Naive thymus-derived CD4-positive, alpha-beta T cell (primary cell): ENCODE results near the gene C1orf146. TPM values are rescaled to one million over a fixed set of nuclear protein-coding genes. Genes with fewer than 3 reads are reported as not detected.
A peak's percentile ranks its signal among the peaks of the same experiment; 100 is the strongest.

Experiments
- ATAC-seq: fragments of 150-1000 bp; cut with Tn5 transposase; 2 replicates; pipeline ENCODE4 v1.10.0; 2021; ENCODE audit warnings: mild to moderate bottlenecking, moderate library complexity
- CTCF ChIA-PET: fragments of 350-600 bp; sonication (Branson Sonifier 250); formaldehyde crosslinking; loops from one replicate; lab custom pipeline; 2021; ENCODE audit warnings: antibody characterized with exemption; lab: Charles Lee
- POLR2A ChIA-PET: fragments of 350-600 bp; sonication (Branson Sonifier 250); formaldehyde crosslinking; loops from one replicate; lab custom pipeline; 2021; ENCODE audit warnings: antibody characterized with exemption, inconsistent platforms; lab: Charles Lee
- DNase-seq, 9 donors: peaks; one replicate each; pipeline versions ENCODE4 v3.0.0 to v3.0.0-alpha.2; 2020 to 2022; ENCODE audit warnings: mixed read lengths in 1 of 9
- H3K27ac ChIP-seq: one replicate; pipeline ENCODE4 v1.7.0; 2013; ENCODE audit warnings: mild to moderate bottlenecking, low read depth, low read length, moderate library complexity
- H3K27me3 ChIP-seq, 2 donors: one replicate each; pipeline ENCODE4 v1.7.0; 2013; ENCODE audit warnings: low read length in 2 of 2, mild to moderate bottlenecking in 2 of 2, moderate library complexity in 2 of 2; ENCODE audit not compliant: control insufficient read depth in 2 of 2, insufficient read depth in 2 of 2
- H3K36me3 ChIP-seq, 3 experiments: 1 replicate in 2 of 3; 2 replicates in 1 of 3; pipeline ENCODE4 v1.7.0; 2013; ENCODE audit warnings: low read length in 3 of 3, mild to moderate bottlenecking in 3 of 3, moderate library complexity in 1 of 3; ENCODE audit not compliant: insufficient read depth in 3 of 3, control insufficient read depth in 2 of 3
- H3K4me1 ChIP-seq, 2 donors: one replicate each; pipeline ENCODE4 v1.7.0; 2013; ENCODE audit warnings: low read length in 2 of 2, mild to moderate bottlenecking in 2 of 2, moderate library complexity in 1 of 2; ENCODE audit not compliant: control insufficient read depth in 2 of 2, insufficient read depth in 2 of 2
- H3K4me3 ChIP-seq: 2 replicates; pipeline ENCODE4 v1.7.0; 2013; ENCODE audit warnings: mild to moderate bottlenecking, low read length
- H3K9me3 ChIP-seq, 3 experiments: 1 replicate in 2 of 3; 2 replicates in 1 of 3; pipeline ENCODE4 v1.7.0; 2013; ENCODE audit warnings: low read length in 3 of 3; ENCODE audit not compliant: control insufficient read depth in 2 of 3
- H3K27ac Mint-ChIP-seq, 9 donors: one replicate each; pipeline ENCODE4 v1.8.0; 2020 to 2022; ENCODE audit warnings: mixed read lengths in 9 of 9, mild to moderate bottlenecking in 8 of 9, moderate library complexity in 5 of 9, inconsistent platforms in 2 of 9
- H3K27me3 Mint-ChIP-seq, 5 donors: one replicate each; pipeline ENCODE4 v1.8.0; 2021 to 2022; ENCODE audit warnings: mixed read lengths in 5 of 5, mild to moderate bottlenecking in 1 of 5
- H3K36me3 Mint-ChIP-seq, 5 donors: one replicate each; pipeline ENCODE4 v1.8.0; 2020 to 2022; ENCODE audit warnings: mixed read lengths in 5 of 5, mild to moderate bottlenecking in 3 of 5, inconsistent platforms in 1 of 5
- H3K4me1 Mint-ChIP-seq, 7 donors: one replicate each; pipeline ENCODE4 v1.8.0; 2020 to 2022; ENCODE audit warnings: mixed read lengths in 7 of 7, mild to moderate bottlenecking in 3 of 7, inconsistent platforms in 1 of 7
- H3K4me3 Mint-ChIP-seq, 10 donors: one replicate each; pipeline ENCODE4 v1.8.0; 2020 to 2022; ENCODE audit warnings: mild to moderate bottlenecking in 10 of 10, mixed read lengths in 10 of 10, moderate library complexity in 6 of 10, inconsistent platforms in 2 of 10
- H3K9me3 Mint-ChIP-seq, 11 donors: one replicate each; pipeline ENCODE4 v1.8.0; 2020 to 2022; ENCODE audit warnings: mixed read lengths in 11 of 11, mild to moderate bottlenecking in 4 of 11, inconsistent platforms in 1 of 11, moderate library complexity in 1 of 11
- intact Hi-C, 2 donors: fragments of 100-400 bp; cut with micrococcal nuclease; formaldehyde crosslinking; loops; one replicate each; pipeline ENCODE4 v1.15.1; 2023
- polyA plus RNA-seq, 2 donors: library from polyadenylated mRNA; unstranded; fragments of 300-500 nt; fragmentation: Illumina TruSeq; gene quantifications; one replicate each; pipeline ENCODE4 v1.2.3, GENCODE V29; 2021
- total RNA-seq, 6 experiments: library from RNA in 5 of 6; stranded (reverse) in 5 of 6; gene quantifications; 1 replicate in 5 of 6; 2 replicates in 1 of 6; pipeline ENCODE4 v1.2.3 and lab custom pipeline; 2021 to 2026

The C1orf146 gene
- total and polyA plus RNA-seq, 7 experiments from 2014 or later = not detected

DNA sequence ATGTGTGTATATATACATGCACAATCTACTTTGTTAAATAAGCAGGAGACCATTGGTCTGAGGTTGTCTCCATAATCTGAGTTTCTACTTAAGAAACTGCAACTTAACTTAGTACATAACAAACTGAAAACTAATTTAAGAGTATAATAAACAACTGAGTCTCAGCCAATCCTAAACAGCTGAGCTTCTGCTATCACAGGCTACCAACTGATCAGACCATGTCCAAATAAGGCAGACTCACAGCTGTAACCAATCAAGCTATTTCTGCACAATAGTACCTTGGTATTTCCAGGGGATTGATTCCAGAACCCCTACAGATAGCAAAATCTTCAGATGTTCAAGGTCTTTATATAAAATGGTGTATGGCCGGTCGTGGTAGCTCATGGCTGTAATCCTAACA lies 26.0 kb upstream of the C1orf146 start:
- Mint-ChIP-seq H3K4me3 (no peak overlapping the region), H3K9me3 (peaks cover 0 to 4% (median 0%) of the 10 kb centered on the region in 11 donors), H3K27ac (no peak overlapping the region), H3K4me1 (no peaks in the 10 kb centered on the region), H3K27me3 (peaks cover 0 to 6% (median 0%) of the 10 kb centered on the region in 5 donors), H3K36me3 (no peaks in the 10 kb centered on the region)
- intact Hi-C loops = loop anchor here in 1 of 2 donors (10.0 kb wide), 1 partner anchor 63 kb away; no protein-coding TSS in a partner anchor
- Histone ChIP-seq H3K9me3 (no peaks in the 10 kb centered on the region), H3K27me3 (no peaks in the 10 kb centered on the region), H3K27ac (no peak overlapping the region), H3K4me3 (no peak overlapping the region), H3K4me1 (no peaks in the 10 kb centered on the region), H3K36me3 (no peaks in the 10 kb centered on the region)
- POLR2A ChIA-PET = interaction anchor here (1.1 kb wide), 1 partner anchor 111 kb away, joined by 3 read pairs; no protein-coding TSS in a partner anchor
- DNase-seq = no peak
- ATAC-seq = no peak
- CTCF ChIA-PET = no interaction called here

GRCh38 chr1:92192246-92192645 lies 25.5 kb upstream of the C1orf146 start:
- POLR2A ChIA-PET = interaction anchor here (1.1 kb wide), 1 partner anchor 111 kb away, joined by 3 read pairs; no protein-coding TSS in a partner anchor
- CTCF ChIA-PET = no interaction called here
- no peak for ATAC-seq

DNA sequence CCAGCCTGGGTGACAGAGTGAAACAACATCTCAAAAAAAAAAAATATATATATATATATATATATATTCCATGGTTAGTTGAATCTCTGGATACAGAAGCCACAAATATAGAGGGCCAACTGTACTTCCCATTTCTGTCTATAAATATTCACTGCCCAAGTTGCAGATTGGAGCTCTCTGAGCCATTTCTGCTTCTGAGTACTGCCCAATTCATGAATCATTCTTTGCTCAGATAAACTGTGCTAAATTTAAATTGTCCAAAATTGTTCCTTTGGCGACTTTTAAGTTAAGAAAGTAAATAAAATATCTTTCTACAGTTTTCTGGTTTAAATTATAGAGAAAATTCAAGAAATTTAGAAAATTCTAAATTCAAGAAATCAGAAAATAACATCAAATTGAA lies 23.2 kb upstream of the C1orf146 start:
- intact Hi-C loops = loop anchor here in 1 of 2 donors (10.0 kb wide), 1 partner anchor 60 kb away; no protein-coding TSS in a partner anchor
- Histone ChIP-seq H3K27ac (no peak overlapping the region), H3K36me3 (no peaks in the 10 kb centered on the region), H3K4me1 (no peaks in the 10 kb centered on the region), H3K27me3 (no peaks in the 10 kb centered on the region), H3K4me3 (no peak overlapping the region), H3K9me3 (no peaks in the 10 kb centered on the region)
- ATAC-seq (peak; percentile 31), DNase-seq (no peak)
- H3K4me3 Mint-ChIP-seq = no peak overlapping the region
- no peaks in the 10 kb centered on the region for H3K9me3 Mint-ChIP-seq
- ChIA-PET POLR2A (no interaction called here), CTCF (no interaction called here)
- H3K27ac Mint-ChIP-seq = no peak overlapping the region
- H3K27me3 Mint-ChIP-seq = peaks cover 0 to 6% (median 0%) of the 10 kb centered on the region in 5 donors
- H3K36me3 Mint-ChIP-seq = no peaks in the 10 kb centered on the region
- no peaks in the 10 kb centered on the region for H3K4me1 Mint-ChIP-seq

More at GRCh38 chr1:92192246-92192645, 25.5 kb upstream of the C1orf146 start:
- Histone ChIP-seq H3K9me3 (no peaks in the 10 kb centered on the region), H3K4me3 (no peak overlapping the region), H3K36me3 (no peaks in the 10 kb centered on the region), H3K4me1 (no peaks in the 10 kb centered on the region), H3K27ac (no peak overlapping the region), H3K27me3 (no peaks in the 10 kb centered on the region)
- H3K4me3 Mint-ChIP-seq = no peak overlapping the region
- peak overlapping the region in 1 of 9 donors; percentile 36 for H3K27ac Mint-ChIP-seq
- no peak for DNase-seq
- no peaks in the 10 kb centered on the region for H3K36me3 Mint-ChIP-seq
- H3K4me1 Mint-ChIP-seq = no peaks in the 10 kb centered on the region
- intact Hi-C loops = loop anchor here in 1 of 2 donors (10.0 kb wide), 1 partner anchor 63 kb away; no protein-coding TSS in a partner anchor
- H3K9me3 Mint-ChIP-seq = peaks cover 0 to 4% (median 0%) of the 10 kb centered on the region in 11 donors
- H3K27me3 Mint-ChIP-seq = peaks cover 0 to 6% (median 0%) of the 10 kb centered on the region in 5 donors

- peak overlapping the region; percentile 66 to 86 (median 78) for H3K27ac Mint-ChIP-seq
These were observed 15.7 kb upstream of the C1orf146 start for GRCh38 chr1:92201973-92202372.

GRCh38 chr1:92203105-92203504 lies 14.6 kb upstream of the C1orf146 start:
- Mint-ChIP-seq H3K4me1 (peaks cover 9 to 29% (median 22%) of the 10 kb centered on the region in 7 donors), H3K9me3 (peaks cover 4 to 40% (median 13%) of the 10 kb centered on the region in 11 donors), H3K36me3 (peaks cover 4 to 26% (median 16%) of the 10 kb centered on the region in 5 donors), H3K27me3 (no peaks in the 10 kb centered on the region), H3K4me3 (peak overlapping the region in 6 of 10 donors; percentile 7 to 71 (median 33)), H3K27ac (peak overlapping the region; percentile 14 to 91 (median 78))
- ChIA-PET POLR2A (no interaction called here), CTCF (interaction anchor here (0.7 kb wide), 1 partner anchor 11 kb away, joined by 4 read pairs; no protein-coding TSS in a partner anchor)
- Histone ChIP-seq H3K27ac (no peak overlapping the region), H3K27me3 (no peaks in the 10 kb centered on the region), H3K4me1 (peaks cover 0 to 10% of the 10 kb centered on the region in 2 donors), H3K9me3 (peaks cover 0 to 3% (median 0%) of the 10 kb centered on the region in 3 experiments), H3K36me3 (no peaks in the 10 kb centered on the region), H3K4me3 (no peak overlapping the region)
- ATAC-seq (no peak), DNase-seq (no peak)
- intact Hi-C loops = loop anchor here in 1 of 2 donors (2.0 to 5.0 kb wide), 2 partner anchors 94 to 122 kb away; partner anchors contain the start of genes BTBD8, GLMN and RPAP2

More at GRCh38 chr1:92201973-92202372, 15.7 kb upstream of the C1orf146 start:
- Mint-ChIP-seq H3K27me3 (no peaks in the 10 kb centered on the region), H3K4me3 (peak overlapping the region in 9 of 10 donors; percentile 6 to 79 (median 44)), H3K9me3 (peaks cover 4 to 40% (median 12%) of the 10 kb centered on the region in 11 donors), H3K4me1 (peaks cover 9 to 29% (median 22%) of the 10 kb centered on the region in 7 donors), H3K36me3 (peaks cover 4 to 26% (median 16%) of the 10 kb centered on the region in 5 donors)
- H3K9me3 ChIP-seq = peaks cover 0 to 3% (median 0%) of the 10 kb centered on the region in 3 experiments
- H3K4me1 ChIP-seq = peaks cover 0 to 10% of the 10 kb centered on the region in 2 donors
- DNase-seq = peak in 6 of 9 donors; percentile 13 to 38 (median 32)
- no peaks in the 10 kb centered on the region for H3K36me3 ChIP-seq
- no peak overlapping the region for H3K4me3 ChIP-seq
- H3K27ac ChIP-seq = peak overlapping the region; percentile 49
- ATAC-seq = peak; percentile 24
- intact Hi-C loops = loop anchor here in 1 of 2 donors (2.0 to 5.0 kb wide), 2 partner anchors 95 to 121 kb away; partner anchors contain the start of genes BTBD8, GLMN and RPAP2
- ChIA-PET POLR2A (interaction anchor here (0.6 to 0.7 kb wide), 2 partner anchors 121 to 232 kb away, joined by 3 read pairs; no protein-coding TSS in a partner anchor), CTCF (interaction anchor here (0.9 kb wide), 1 partner anchor 9 kb away, joined by 5 read pairs; no protein-coding TSS in a partner anchor)
- no peaks in the 10 kb centered on the region for H3K27me3 ChIP-seq

DNA sequence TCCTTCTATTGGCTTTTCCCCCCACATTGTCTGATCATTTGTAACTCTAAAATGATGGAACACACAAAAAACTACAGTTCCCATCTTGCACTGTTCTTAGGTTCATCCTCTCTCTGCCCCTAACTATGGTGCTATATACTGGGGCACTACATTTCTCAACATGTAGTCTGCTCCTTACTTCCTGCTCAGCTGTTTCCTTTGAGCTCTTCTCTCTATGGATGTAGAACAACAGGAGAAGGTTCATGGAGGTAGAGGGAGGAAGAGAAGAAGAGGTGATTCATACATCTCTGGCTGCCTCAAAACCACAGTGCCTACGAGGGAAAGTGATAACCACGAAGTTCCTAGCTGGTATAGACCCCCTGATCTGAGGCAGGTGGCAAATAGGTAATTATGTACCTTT lies 7.0 kb upstream of the C1orf146 start:
- intact Hi-C loops = no loop called here
- DNase-seq (no peak), ATAC-seq (no peak)
- H3K36me3 ChIP-seq = no peaks in the 10 kb centered on the region
- no peaks in the 10 kb centered on the region for H3K9me3 ChIP-seq
- Mint-ChIP-seq H3K27me3 (peaks cover 0 to 2% (median 0%) of the 10 kb centered on the region in 5 donors), H3K9me3 (peaks cover 0 to 13% (median 0%) of the 10 kb centered on the region in 11 donors), H3K36me3 (peaks cover 0 to 7% (median 3%) of the 10 kb centered on the region in 5 donors), H3K4me1 (peaks cover 7 to 33% (median 23%) of the 10 kb centered on the region in 7 donors), H3K27ac (peak overlapping the region in 3 of 9 donors; percentile 9 to 31 (median 20)), H3K4me3 (peak overlapping the region in 7 of 10 donors; percentile 1 to 66 (median 27))
- no peak overlapping the region for H3K4me3 ChIP-seq
- no peak overlapping the region for H3K27ac ChIP-seq
- no peaks in the 10 kb centered on the region for H3K27me3 ChIP-seq
- POLR2A ChIA-PET = no interaction called here
- peaks cover 0 to 17% of the 10 kb centered on the region in 2 donors for H3K4me1 ChIP-seq
- CTCF ChIA-PET = interaction anchor here (1.4 kb wide), 1 partner anchor 9 kb away, joined by 5 read pairs; no protein-coding TSS in a partner anchor
